Mesenchymal stem cell (in vitro differentiated cells and primary cell): Measurements from ENCODE around the gene PAX5.

Source experiments
- DNase-seq: peaks from one replicate; pipeline ENCODE4 v3.0.0-alpha.2; 2013
- H2AFZ ChIP-seq: one replicate; pipeline ENCODE4 v1.6.1; 2013; ENCODE audit warnings: low read depth, mild to moderate bottlenecking, control low read depth, inconsistent platforms, low read length, moderate library complexity
- H2AK5ac ChIP-seq: 2 replicates; pipeline ENCODE4 v1.6.1; 2013; ENCODE audit warnings: low read length, moderate library complexity, mild to moderate bottlenecking, inconsistent platforms; ENCODE audit not compliant: severe bottlenecking
- H2BK120ac ChIP-seq: one replicate; pipeline ENCODE4 v1.6.1; 2013; ENCODE audit warnings: low read depth, mild to moderate bottlenecking, inconsistent platforms, low read length, moderate library complexity
- H2BK12ac ChIP-seq, 2 experiments: one replicate each; pipeline ENCODE4 v1.6.1; 2013; ENCODE audit warnings: inconsistent platforms in 2 of 2, low read length in 2 of 2, mild to moderate bottlenecking in 2 of 2, moderate library complexity in 2 of 2, control low read depth in 1 of 2
- H2BK15ac ChIP-seq: one replicate; pipeline ENCODE4 v1.6.1; 2013; ENCODE audit warnings: mild to moderate bottlenecking, low read depth, inconsistent platforms; ENCODE audit not compliant: poor library complexity, severe bottlenecking
- H2BK5ac ChIP-seq: 2 replicates; pipeline ENCODE4 v1.6.1; 2013; ENCODE audit warnings: low read depth, mild to moderate bottlenecking, low read length, control low read depth, inconsistent platforms; ENCODE audit not compliant: poor library complexity, severe bottlenecking
- H3K14ac ChIP-seq, 2 experiments: one replicate each; pipeline ENCODE4 v1.6.1; 2013; ENCODE audit warnings: inconsistent platforms in 2 of 2, low read length in 2 of 2, control low read depth in 1 of 2, mild to moderate bottlenecking in 1 of 2, moderate library complexity in 1 of 2
- H3K18ac ChIP-seq, 2 experiments: one replicate each; pipeline ENCODE4 v1.6.1; 2013; ENCODE audit warnings: inconsistent platforms in 2 of 2, low read length in 2 of 2, control low read depth in 1 of 2, low read depth in 1 of 2, mild to moderate bottlenecking in 1 of 2
- H3K23ac ChIP-seq, 2 experiments: one replicate each; pipeline ENCODE4 v1.6.1; 2013; ENCODE audit warnings: inconsistent platforms in 2 of 2, low read length in 2 of 2, mild to moderate bottlenecking in 2 of 2, moderate library complexity in 2 of 2, control low read depth in 1 of 2
- H3K27ac ChIP-seq: 2 replicates; pipeline ENCODE4 v1.5.1; 2013; ENCODE audit warnings: mild to moderate bottlenecking, moderate library complexity, low read length, control low read depth, inconsistent platforms; ENCODE audit not compliant: poor library complexity, severe bottlenecking
- H3K27me3 ChIP-seq, 2 experiments: 2 replicates each; pipeline versions ENCODE4 v1.6.1 to v1.7.0; 2013; ENCODE audit warnings: low read length in 2 of 2, mild to moderate bottlenecking in 2 of 2, moderate library complexity in 2 of 2, control low read depth in 1 of 2, inconsistent platforms in 1 of 2; ENCODE audit not compliant: control insufficient read depth in 1 of 2, insufficient read depth in 1 of 2
- H3K36me3 ChIP-seq, 2 experiments: 2 replicates each; pipeline versions ENCODE4 v1.6.1 to v1.7.0; 2013; ENCODE audit warnings: low read length in 2 of 2, control low read depth in 1 of 2, inconsistent platforms in 1 of 2, low read depth in 1 of 2, mild to moderate bottlenecking in 1 of 2; ENCODE audit not compliant: insufficient read depth in 2 of 2, control insufficient read depth in 1 of 2
- H3K4ac ChIP-seq, 2 experiments: one replicate each; pipeline ENCODE4 v1.6.1; 2013; ENCODE audit warnings: inconsistent platforms in 2 of 2, low read length in 2 of 2, mild to moderate bottlenecking in 2 of 2, moderate library complexity in 2 of 2, control low read depth in 1 of 2, low read depth in 1 of 2
- H3K4me1 ChIP-seq: 2 replicates; pipeline ENCODE4 v1.6.1; 2013; ENCODE audit warnings: low read depth, low read length, control low read depth; ENCODE audit not compliant: control insufficient read depth, insufficient read depth
- H3K4me2 ChIP-seq: 2 replicates; pipeline ENCODE4 v1.6.1; 2013; ENCODE audit warnings: low read length, mild to moderate bottlenecking, inconsistent platforms; ENCODE audit not compliant: poor library complexity, severe bottlenecking
- H3K4me3 ChIP-seq, 2 experiments: 2 replicates each; pipeline versions ENCODE4 v1.5.1 to v1.7.0; 2013; ENCODE audit warnings: low read length in 2 of 2, mild to moderate bottlenecking in 2 of 2, control low read depth in 1 of 2, low read depth in 1 of 2; ENCODE audit not compliant: insufficient read depth in 1 of 2
- H3K79me1 ChIP-seq: replicated peaks from 2 replicates; pipeline ENCODE4 v1.6.1; 2013; ENCODE audit warnings: mild to moderate bottlenecking, control low read depth, low read length, inconsistent platforms; ENCODE audit not compliant: poor library complexity, severe bottlenecking
- H3K9ac ChIP-seq: 2 replicates; pipeline ENCODE4 v1.7.0; 2013; ENCODE audit warnings: mild to moderate bottlenecking, low read length, moderate library complexity
- H3K9me3 ChIP-seq: 2 replicates; pipeline ENCODE4 v1.7.0; 2013; ENCODE audit warnings: mild to moderate bottlenecking, low read length; ENCODE audit not compliant: control insufficient read depth
- H4K8ac ChIP-seq: one replicate; pipeline ENCODE4 v1.6.1; 2013; ENCODE audit warnings: inconsistent platforms, mild to moderate bottlenecking, low read length, moderate library complexity
- H4K91ac ChIP-seq: one replicate; pipeline ENCODE4 v1.6.1; 2013; ENCODE audit warnings: mild to moderate bottlenecking, low read length, inconsistent platforms
- WGBS: methylation state at CpG from one replicate; pipeline ENCODE4 v1.1.7; 2013; ENCODE audit warnings: mixed read lengths; 5-methylcytosine and 5-hydroxymethylcytosine counted together

Gene PAX5

DNA sequence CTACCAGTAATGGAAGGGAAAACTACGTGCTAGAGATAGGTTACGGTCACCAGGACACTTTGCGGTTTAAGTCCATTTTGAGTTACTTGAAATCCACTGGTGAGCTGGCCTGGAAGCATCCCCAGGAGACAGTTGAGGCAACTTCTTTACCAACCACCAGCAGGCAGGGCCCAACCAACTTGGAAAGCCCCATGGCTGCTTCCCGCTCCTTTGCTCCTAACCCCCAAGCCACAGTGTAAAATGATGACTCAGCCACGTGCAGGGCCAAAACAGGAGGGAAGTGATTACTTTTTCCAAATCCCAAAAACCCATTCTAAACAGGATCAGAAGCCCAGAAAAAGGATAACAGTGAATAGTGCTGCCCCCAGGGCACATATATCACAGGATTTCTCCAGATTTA is 87.4 kb downstream of the PAX5 start:
- H3K27ac ChIP-seq: no peak overlapping the region
- H4K91ac ChIP-seq: no peak overlapping the region
- H2AK5ac ChIP-seq: no peak overlapping the region
- no peaks in the 10 kb centered on the region for H3K4me1 ChIP-seq
- H3K14ac ChIP-seq: no peak overlapping the region
- H2BK120ac ChIP-seq: no peak overlapping the region
- DNase-seq: no peak
- no peak overlapping the region for H4K8ac ChIP-seq
- H3K4me3 ChIP-seq: no peak overlapping the region
- H2BK12ac ChIP-seq: no peak overlapping the region
- H3K79me1 ChIP-seq: no peaks in the 10 kb centered on the region
- H3K4me2 ChIP-seq: no peak overlapping the region
- no peak overlapping the region for H2BK5ac ChIP-seq
- no peak overlapping the region for H3K4ac ChIP-seq
- no peaks in the 10 kb centered on the region for H3K36me3 ChIP-seq
- no peak overlapping the region for H3K18ac ChIP-seq
- no peak overlapping the region for H3K23ac ChIP-seq
- no peaks in the 10 kb centered on the region for H3K9me3 ChIP-seq
- 78% methylated on average over 5 of the region's 5 CpGs for WGBS
- peaks cover 63 to 73% of the 10 kb centered on the region in 2 experiments for H3K27me3 ChIP-seq
- H2BK15ac ChIP-seq: no peak overlapping the region
- H3K9ac ChIP-seq: no peak overlapping the region
- H2AFZ ChIP-seq: no peak overlapping the region

DNA sequence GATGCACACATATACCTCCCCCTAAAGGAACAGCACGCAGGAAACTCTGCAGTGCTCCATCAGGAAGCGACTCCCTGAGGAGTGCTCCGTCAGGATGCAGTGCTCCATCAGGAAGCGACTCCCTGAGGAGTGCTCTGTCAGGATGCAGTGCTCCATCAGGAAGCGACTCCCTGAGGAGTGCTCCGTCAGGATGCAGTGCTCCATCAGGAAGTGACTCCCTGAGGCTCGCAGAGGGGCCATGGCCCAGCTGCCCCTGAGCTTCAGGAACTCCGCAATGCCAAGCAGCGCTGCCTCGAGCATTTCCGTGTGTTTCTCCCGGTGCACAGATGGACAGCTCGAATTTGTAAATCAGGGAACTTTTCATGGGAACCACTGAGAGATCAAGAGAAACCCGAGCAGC is 88.1 kb downstream of the PAX5 start:
- H3K18ac ChIP-seq: no peak overlapping the region
- no peak overlapping the region for H2BK15ac ChIP-seq
- H3K4me1 ChIP-seq: no peaks in the 10 kb centered on the region
- H3K4me2 ChIP-seq: no peak overlapping the region
- H3K14ac ChIP-seq: no peak overlapping the region
- peaks cover 66 to 72% of the 10 kb centered on the region in 2 experiments for H3K27me3 ChIP-seq
- no peak overlapping the region for H3K4me3 ChIP-seq
- H3K9ac ChIP-seq: no peak overlapping the region
- H2BK120ac ChIP-seq: no peak overlapping the region
- H4K8ac ChIP-seq: no peak overlapping the region
- H4K91ac ChIP-seq: no peak overlapping the region
- H3K79me1 ChIP-seq: no peaks in the 10 kb centered on the region
- H3K27ac ChIP-seq: no peak overlapping the region
- no peak overlapping the region for H2BK12ac ChIP-seq
- no peak overlapping the region for H3K23ac ChIP-seq
- WGBS: 84% methylated on average over 14 of the region's 14 CpGs
- H3K4ac ChIP-seq: no peak overlapping the region
- no peaks in the 10 kb centered on the region for H3K36me3 ChIP-seq
- no peak overlapping the region for H2AFZ ChIP-seq
- no peak for DNase-seq
- no peak overlapping the region for H2BK5ac ChIP-seq
- no peak overlapping the region for H2AK5ac ChIP-seq
- no peaks in the 10 kb centered on the region for H3K9me3 ChIP-seq

- Histone ChIP-seq H2AFZ (no peak overlapping the region), H3K9me3 (no peaks in the 10 kb centered on the region), H2BK5ac (no peak overlapping the region), H2BK15ac (no peak overlapping the region), H3K27ac (no peak overlapping the region), H3K9ac (no peak overlapping the region), H3K23ac (no peak overlapping the region), H3K14ac (no peak overlapping the region), H4K8ac (no peak overlapping the region), H2BK120ac (no peak overlapping the region), H4K91ac (no peak overlapping the region), H3K79me1 (no peaks in the 10 kb centered on the region), H3K27me3 (peaks cover 67 to 75% of the 10 kb centered on the region in 2 experiments), H3K4me3 (no peak overlapping the region), H3K4ac (no peak overlapping the region), H2BK12ac (no peak overlapping the region), H3K4me1 (no peaks in the 10 kb centered on the region), H2AK5ac (no peak overlapping the region), H3K4me2 (no peak overlapping the region), H3K18ac (no peak overlapping the region), H3K36me3 (no peaks in the 10 kb centered on the region)
- no peak for DNase-seq
- 90% methylated on average over 8 of the region's 8 CpGs for WGBS
Observed at GRCh38 chr9:36942891-36943290, 91.2 kb downstream of the PAX5 start.

DNA sequence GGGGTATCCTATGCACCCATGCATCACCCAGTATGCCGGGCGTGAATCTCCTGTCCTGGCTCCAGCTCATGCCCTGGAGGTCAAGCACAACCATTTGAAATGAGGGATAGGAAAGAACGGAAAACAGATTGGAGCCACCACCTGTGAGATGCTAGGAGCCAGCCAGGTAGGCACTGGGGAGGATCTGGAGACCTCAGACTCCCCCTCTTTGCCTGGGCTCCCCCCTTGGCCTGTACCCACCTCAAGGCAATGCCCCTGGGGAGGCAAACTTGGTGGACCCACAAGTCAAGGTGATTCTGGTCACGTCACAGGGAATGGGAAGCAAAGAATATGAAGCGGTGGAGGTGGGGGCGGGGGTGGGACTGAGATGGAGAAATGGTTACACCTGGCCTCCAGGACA is 92.6 kb downstream of the PAX5 start:
- no peak overlapping the region for H3K18ac ChIP-seq
- WGBS: 73% methylated on average over 5 of the region's 6 CpGs
- no peaks in the 10 kb centered on the region for H3K9me3 ChIP-seq
- H2BK5ac ChIP-seq: no peak overlapping the region
- no peak overlapping the region for H2BK12ac ChIP-seq
- no peak overlapping the region for H3K23ac ChIP-seq
- H3K79me1 ChIP-seq: no peaks in the 10 kb centered on the region
- H3K9ac ChIP-seq: no peak overlapping the region
- no peak overlapping the region for H3K4me2 ChIP-seq
- H3K4me1 ChIP-seq: peaks cover 2% of the 10 kb centered on the region
- no peak overlapping the region for H2BK120ac ChIP-seq
- H4K8ac ChIP-seq: no peak overlapping the region
- H3K36me3 ChIP-seq: no peaks in the 10 kb centered on the region
- H3K27me3 ChIP-seq: peaks cover 69 to 81% of the 10 kb centered on the region in 2 experiments
- H2AK5ac ChIP-seq: no peak overlapping the region
- no peak overlapping the region for H2AFZ ChIP-seq
- H3K27ac ChIP-seq: no peak overlapping the region
- H2BK15ac ChIP-seq: no peak overlapping the region
- no peak for DNase-seq
- H4K91ac ChIP-seq: no peak overlapping the region
- no peak overlapping the region for H3K4ac ChIP-seq
- H3K14ac ChIP-seq: no peak overlapping the region
- H3K4me3 ChIP-seq: no peak overlapping the region
